ENCODE results near the gene C4B. TPM values are rescaled to one million over a fixed set of nuclear protein-coding genes. Genes with fewer than 3 reads are reported as not detected.

C4B gene
- total and polyA plus RNA-seq, 9 of the 15 experiments (the other 6 are each of a cell fraction or from before 2014, with no cell fraction given) = 0.32 to 8.8 (median 5.4) TPM

DNA sequence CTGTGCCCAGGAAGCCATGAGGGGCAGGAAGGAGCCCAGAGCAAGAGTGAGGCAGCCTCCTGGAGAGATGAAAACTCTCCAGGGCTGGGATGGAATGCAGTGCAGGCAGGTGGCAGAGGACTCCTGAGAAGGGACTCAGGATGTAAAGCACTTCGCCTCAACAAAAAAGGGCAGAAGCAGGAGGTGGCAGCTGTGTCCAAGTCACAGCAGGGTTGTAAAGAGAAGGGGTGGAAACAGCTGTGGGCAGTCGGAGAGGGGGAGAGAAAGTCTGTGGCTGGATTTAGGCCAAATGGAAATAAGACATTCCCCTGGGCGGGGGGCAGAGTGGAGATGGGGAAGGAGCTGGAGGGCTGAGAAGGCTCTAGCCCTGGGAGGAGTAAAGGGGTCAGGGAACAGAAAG lies 58.5 kb downstream of the C4B start:
- POLR2A ChIA-PET = no interaction called here

More for the DNA sequence above, 58.5 kb downstream of the C4B start:
- H3K79me2 ChIP-seq (ENCODE audit: control insufficient read depth, insufficient read depth, low read length) = no peaks in the 10 kb centered on the region
- 11% methylated on average over 3 of the region's 3 CpGs for WGBS (ENCODE audit: insufficient coverage, low coverage, missing lambda C conversion rate)
- no peak overlapping the region for H3K4me3 ChIP-seq
- CTCF ChIA-PET (ENCODE audit: low intra/inter-chr PET ratio) = no interaction called here
- H4K20me1 ChIP-seq (replicated peaks; ENCODE audit: control insufficient read depth, insufficient read depth, low read length) = no peaks in the 10 kb centered on the region
- TF ChIP-seq, protein P1, sequence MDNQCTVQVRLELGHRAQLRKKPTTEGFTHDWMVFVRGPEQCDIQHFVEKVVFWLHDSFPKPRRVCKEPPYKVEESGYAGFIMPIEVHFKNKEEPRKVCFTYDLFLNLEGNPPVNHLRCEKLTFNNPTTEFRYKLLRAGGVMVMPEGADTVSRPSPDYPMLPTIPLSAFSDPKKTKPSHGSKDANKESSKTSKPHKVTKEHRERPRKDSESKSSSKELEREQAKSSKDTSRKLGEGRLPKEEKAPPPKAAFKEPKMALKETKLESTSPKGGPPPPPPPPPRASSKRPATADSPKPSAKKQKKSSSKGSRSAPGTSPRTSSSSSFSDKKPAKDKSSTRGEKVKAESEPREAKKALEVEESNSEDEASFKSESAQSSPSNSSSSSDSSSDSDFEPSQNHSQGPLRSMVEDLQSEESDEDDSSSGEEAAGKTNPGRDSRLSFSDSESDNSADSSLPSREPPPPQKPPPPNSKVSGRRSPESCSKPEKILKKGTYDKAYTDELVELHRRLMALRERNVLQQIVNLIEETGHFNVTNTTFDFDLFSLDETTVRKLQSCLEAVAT (IDR thresholded peaks at IDR 0.05) = no peak
- TF ChIP-seq LCOR (CRISPR knock-in tag; IDR thresholded peaks at IDR 0.05) (no peak), CBFA2T2 (conservative IDR thresholded peaks at IDR 0.05) (no peak), E2F3 (CRISPR knock-in tag; IDR thresholded peaks at IDR 0.05) (no peak), PURB (CRISPR knock-in tag; IDR thresholded peaks at IDR 0.05; ENCODE audit: low read depth) (no peak), PHB2 (IDR thresholded peaks at IDR 0.05; ENCODE audit: low read depth) (no peak), RCOR1 (IDR thresholded peaks at IDR 0.05; ENCODE audit: borderline replicate concordance in 1 of 2, low read depth in 2 of 2, low read length in 2 of 2) (no peak), TSC22D4 (tag; IDR thresholded peaks at IDR 0.05) (no peak), ZNF551 (CRISPR knock-in tag; IDR thresholded peaks at IDR 0.05) (no peak)
- TF ChIP-seq, protein P2, sequence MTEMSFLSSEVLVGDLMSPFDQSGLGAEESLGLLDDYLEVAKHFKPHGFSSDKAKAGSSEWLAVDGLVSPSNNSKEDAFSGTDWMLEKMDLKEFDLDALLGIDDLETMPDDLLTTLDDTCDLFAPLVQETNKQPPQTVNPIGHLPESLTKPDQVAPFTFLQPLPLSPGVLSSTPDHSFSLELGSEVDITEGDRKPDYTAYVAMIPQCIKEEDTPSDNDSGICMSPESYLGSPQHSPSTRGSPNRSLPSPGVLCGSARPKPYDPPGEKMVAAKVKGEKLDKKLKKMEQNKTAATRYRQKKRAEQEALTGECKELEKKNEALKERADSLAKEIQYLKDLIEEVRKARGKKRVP (CRISPR knock-in tag; IDR thresholded peaks at IDR 0.05) = no peak
- TF ChIP-seq, protein P3, sequence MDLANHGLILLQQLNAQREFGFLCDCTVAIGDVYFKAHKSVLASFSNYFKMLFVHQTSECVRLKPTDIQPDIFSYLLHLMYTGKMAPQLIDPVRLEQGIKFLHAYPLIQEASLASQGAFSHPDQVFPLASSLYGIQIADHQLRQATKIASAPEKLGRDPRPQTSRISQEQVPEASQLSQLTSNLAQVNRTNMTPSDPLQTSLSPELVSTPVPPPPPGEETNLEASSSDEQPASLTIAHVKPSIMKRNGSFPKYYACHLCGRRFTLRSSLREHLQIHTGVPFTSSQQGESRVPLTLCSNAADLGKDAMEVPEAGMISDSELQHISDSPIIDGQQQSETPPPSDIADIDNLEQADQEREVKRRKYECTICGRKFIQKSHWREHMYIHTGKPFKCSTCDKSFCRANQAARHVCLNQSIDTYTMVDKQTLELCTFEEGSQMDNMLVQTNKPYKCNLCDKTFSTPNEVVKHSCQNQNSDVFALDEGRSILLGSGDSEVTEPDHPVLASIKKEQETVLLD (IDR thresholded peaks at IDR 0.05) = no peak
- intact Hi-C loops (cut with micrococcal nuclease) (no loop called here), in situ Hi-C loops (cut with MboI) (no loop called here)
- H3K4me2 ChIP-seq (ENCODE audit: insufficient read depth, low read length) = no peak overlapping the region
- H3K9ac ChIP-seq (ENCODE audit: insufficient read depth in 1 of 2, low read depth in 2 of 2, low read length in 2 of 2) = no peak overlapping the region
- H3K27me3 ChIP-seq (ENCODE audit: control insufficient read depth in 2 of 2, insufficient read depth in 2 of 2, low read length in 2 of 2) = peaks cover 57 to 74% of the 10 kb centered on the region in 2 experiments
- no peak for ATAC-seq
- H3K36me3 ChIP-seq (ENCODE audit: control insufficient read depth, insufficient read depth, low read length) = no peaks in the 10 kb centered on the region
- no peaks in the 10 kb centered on the region for H3K9me3 ChIP-seq (replicated peaks; ENCODE audit: control insufficient read depth, insufficient read depth, low read depth, low read length)
- no peak overlapping the region for H2AFZ ChIP-seq (ENCODE audit: low read depth, low read length)
- no peak for FAIRE-seq
- H3K4me1 ChIP-seq (replicated peaks in 1 of 2; ENCODE audit: control insufficient read depth in 2 of 2, insufficient read depth in 2 of 2, low read length in 2 of 2) = peaks cover 0 to 10% of the 10 kb centered on the region in 2 experiments; a peak in 2 of 5 replicates
- no peak for DNase-seq (ENCODE audit: extremely low read depth in 1 of 4, low spot score in 3 of 4)
- BruUV-seq (replicated peaks) = no TSS peak
- H3K27ac ChIP-seq (ENCODE audit: extremely low read depth, low read depth, low read length) = no peak overlapping the region
- no peaks in the 10 kb centered on the region for H3K9me1 ChIP-seq (ENCODE audit: control insufficient read depth, insufficient read depth, low read length)

Measured in K562 (cell line).